ENCODE measurements around the gene ILF3. TPM values are rescaled to one million over a fixed set of nuclear protein-coding genes. Genes with fewer than 3 reads are reported as not detected.

Gene ILF3
- total RNA-seq, 6 experiments from 2014 or later = 227 to 298 (median 277) TPM

GRCh38 chr19:10625003-10625761 lies 29.0 kb upstream of the ILF3 start, which contains the start of gene SLC44A2:
TSS of gene SLC44A2 (plus strand) at chr19:10625553. CDS start at chr19:10625634, 81 bp downstream.
- Mint-ChIP-seq H3K4me3 (peak within 1 kb of the TSS; percentile 87), H3K9me3 (no peaks in the 10 kb centered on the region), H3K27ac (peak within 1 kb of the TSS; percentile 74), H3K36me3 (ENCODE audit: low read depth) (peaks cover 20% of the 10 kb centered on the region), H3K27me3 (ENCODE audit: insufficient read depth) (peaks cover 2% of the 10 kb centered on the region; the same call in 1 of the 2 replicates), H3K4me1 (ENCODE audit: low read depth) (peaks cover 29% of the 10 kb centered on the region)
- no peak for TF ChIP-seq CTCF (IDR thresholded peaks at IDR 0.05)
- peak; percentile 52 for DNase-seq

- peaks cover 2% of the 10 kb centered on the region; the same call in 1 of the 2 replicates for H3K27me3 Mint-ChIP-seq (ENCODE audit: insufficient read depth)
- H3K4me3 Mint-ChIP-seq = peak overlapping the region; percentile 87
- no peak for TF ChIP-seq CTCF (IDR thresholded peaks at IDR 0.05)
- no peaks in the 10 kb centered on the region for H3K9me3 Mint-ChIP-seq
- peak overlapping the region; percentile 70 for H3K27ac Mint-ChIP-seq
- no peak for DNase-seq
- H3K4me1 Mint-ChIP-seq (ENCODE audit: low read depth) = peaks cover 24% of the 10 kb centered on the region
- peaks cover 17% of the 10 kb centered on the region for H3K36me3 Mint-ChIP-seq (ENCODE audit: low read depth)
Measured at GRCh38 chr19:10625762-10626138, 28.4 kb upstream of the ILF3 start.

- DNase-seq = no peak
- no peak for TF ChIP-seq CTCF (IDR thresholded peaks at IDR 0.05)
- Mint-ChIP-seq H3K27me3 (ENCODE audit: insufficient read depth) (no peaks in the 10 kb centered on the region; the same call in 1 of the 2 replicates), H3K4me1 (ENCODE audit: low read depth) (no peaks in the 10 kb centered on the region), H3K9me3 (no peaks in the 10 kb centered on the region), H3K27ac (no peak overlapping the region), H3K36me3 (ENCODE audit: low read depth) (peaks cover 40% of the 10 kb centered on the region), H3K4me3 (no peak overlapping the region)
Measured at GRCh38 chr19:10631874-10632273, 22.3 kb upstream of the ILF3 start.

- no peaks in the 10 kb centered on the region for H3K4me1 Mint-ChIP-seq (ENCODE audit: low read depth)
- no peak for DNase-seq
- no peak overlapping the region for H3K27ac Mint-ChIP-seq
- peaks cover 40% of the 10 kb centered on the region for H3K36me3 Mint-ChIP-seq (ENCODE audit: low read depth)
- H3K4me3 Mint-ChIP-seq = no peak overlapping the region
- H3K27me3 Mint-ChIP-seq (ENCODE audit: insufficient read depth) = peaks cover 2% of the 10 kb centered on the region
- no peak for TF ChIP-seq CTCF (IDR thresholded peaks at IDR 0.05)
- H3K9me3 Mint-ChIP-seq = no peaks in the 10 kb centered on the region
Measured at GRCh38 chr19:10634430-10634829, 19.7 kb upstream of the ILF3 start.

GRCh38 chr19:10634963-10635362 lies 19.2 kb upstream of the ILF3 start:
- no peak for TF ChIP-seq CTCF (IDR thresholded peaks at IDR 0.05)
- Mint-ChIP-seq H3K4me1 (ENCODE audit: low read depth) (no peaks in the 10 kb centered on the region), H3K27ac (peak overlapping the region; percentile 36; the same call in 1 of the 2 replicates), H3K27me3 (ENCODE audit: insufficient read depth) (peaks cover 2% of the 10 kb centered on the region), H3K9me3 (no peaks in the 10 kb centered on the region), H3K36me3 (ENCODE audit: low read depth) (peaks cover 40% of the 10 kb centered on the region), H3K4me3 (no peak overlapping the region)
- DNase-seq = no peak

Measured in HFFc6 (cell line).